Measurements from ENCODE around the gene RARRES2. TPM values are rescaled to one million over a fixed set of nuclear protein-coding genes. Genes with fewer than 3 reads are reported as not detected.

The RARRES2 gene
- total RNA-seq, 2 donors from 2014 or later, result 86.4 to 178 TPM

DNA sequence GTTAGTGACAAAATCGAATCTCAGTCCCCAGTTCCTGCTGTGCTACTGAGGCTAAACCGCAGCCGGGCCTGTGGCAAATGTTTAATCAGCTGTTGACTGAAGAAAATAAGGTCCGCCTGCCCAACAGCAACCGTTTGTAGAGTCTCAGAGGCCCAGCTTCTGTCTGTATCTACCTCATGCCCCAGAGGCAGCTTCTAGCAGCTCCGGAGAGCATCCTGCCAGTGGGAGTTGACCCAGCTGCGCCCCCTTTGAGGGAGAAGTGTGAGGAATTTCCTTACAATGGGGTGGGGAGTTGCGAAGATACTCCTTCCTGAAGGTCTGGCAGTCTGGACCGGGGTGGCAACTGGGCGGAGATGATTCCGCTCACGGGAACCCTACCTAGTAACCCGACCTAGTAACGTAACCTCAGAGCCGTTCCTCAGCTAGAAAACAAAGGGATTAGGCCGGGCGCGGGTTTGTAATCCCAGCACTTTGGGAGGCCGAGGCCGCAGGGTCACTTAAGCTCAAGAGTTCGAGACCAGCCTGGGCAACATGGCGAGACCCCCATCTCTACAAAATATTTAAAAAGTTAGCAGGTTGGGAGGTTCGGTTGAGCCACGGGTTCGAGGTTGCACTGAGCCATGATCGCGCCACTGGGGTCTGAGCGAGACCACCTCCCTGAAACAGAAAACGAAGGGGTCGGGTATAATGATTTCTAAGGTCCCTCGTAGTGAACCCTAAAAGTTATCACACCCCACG, 36.9 kb upstream of the RARRES2 start:
- intact Hi-C loops (cut with DNase I), result no loop called here
- DNase-seq (peak; percentile 67), ATAC-seq (peak; percentile 21 to 32)

DNA sequence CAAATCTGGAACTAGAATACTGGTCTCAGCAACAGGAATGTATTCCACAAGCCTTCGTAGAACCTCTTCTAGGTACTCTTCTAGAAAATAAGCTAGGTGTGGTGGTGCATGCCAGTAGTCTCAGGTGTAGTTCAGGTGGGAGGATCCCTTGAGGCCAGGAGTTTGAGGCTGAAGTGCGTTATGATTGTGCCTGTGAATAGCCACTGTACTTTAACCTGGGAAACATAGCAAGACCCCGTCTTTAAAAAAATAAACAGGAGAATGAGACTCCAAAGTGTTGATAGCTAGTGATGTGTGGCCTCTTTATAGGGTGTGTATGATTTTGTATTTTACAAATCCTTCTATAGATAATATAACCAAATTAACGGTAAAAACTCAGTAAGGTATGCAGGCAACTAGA, 36.2 kb upstream of the RARRES2 start:
- intact Hi-C loops (cut with DNase I), result no loop called here
- ATAC-seq, result no peak
- DNase-seq, result no peak

DNA sequence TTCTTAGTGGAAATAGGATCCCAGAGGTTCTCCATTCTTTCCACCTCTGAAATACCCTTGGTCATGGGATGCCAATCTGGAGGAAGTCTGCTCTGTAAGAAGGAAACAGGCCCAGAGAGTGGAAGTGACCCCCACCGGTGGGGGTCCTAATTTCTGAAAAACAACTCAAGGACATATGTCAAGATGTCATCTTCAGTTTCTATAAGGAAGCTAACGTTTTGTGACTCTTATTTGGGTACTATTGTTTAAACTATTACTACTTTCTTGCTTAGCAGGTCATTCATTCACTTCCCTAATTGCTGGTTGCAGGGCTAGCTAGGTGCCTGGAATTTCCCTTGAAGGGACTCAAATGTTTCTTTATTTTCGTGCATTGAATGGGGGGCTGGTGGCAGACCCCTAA, 35.8 kb upstream of the RARRES2 start:
- intact Hi-C loops (cut with DNase I), result no loop called here
- DNase-seq (no peak), ATAC-seq (no peak)

DNA sequence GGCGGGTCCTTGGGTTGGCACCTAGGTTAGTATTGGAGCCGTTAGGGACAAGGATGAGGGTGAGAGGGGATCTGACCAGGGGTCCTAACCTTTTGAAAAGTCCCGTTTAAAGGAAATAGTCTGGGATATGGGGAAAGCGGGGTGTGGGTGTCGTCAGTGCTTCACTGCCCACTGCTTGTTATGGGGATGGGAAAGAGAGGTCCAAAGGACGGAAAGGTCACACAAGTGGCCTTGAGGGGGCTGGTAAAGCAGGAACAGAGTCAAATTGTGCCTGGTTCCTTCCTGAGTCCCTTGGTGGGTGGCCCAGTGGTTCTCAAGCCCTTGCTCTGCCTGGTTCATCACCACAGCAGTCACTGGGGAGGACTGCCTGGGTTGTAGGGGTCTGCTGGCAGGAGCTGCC, 35.1 kb upstream of the RARRES2 start:
- DNase-seq, result no peak
- no peak for ATAC-seq
- intact Hi-C loops (cut with DNase I), result no loop called here

DNA sequence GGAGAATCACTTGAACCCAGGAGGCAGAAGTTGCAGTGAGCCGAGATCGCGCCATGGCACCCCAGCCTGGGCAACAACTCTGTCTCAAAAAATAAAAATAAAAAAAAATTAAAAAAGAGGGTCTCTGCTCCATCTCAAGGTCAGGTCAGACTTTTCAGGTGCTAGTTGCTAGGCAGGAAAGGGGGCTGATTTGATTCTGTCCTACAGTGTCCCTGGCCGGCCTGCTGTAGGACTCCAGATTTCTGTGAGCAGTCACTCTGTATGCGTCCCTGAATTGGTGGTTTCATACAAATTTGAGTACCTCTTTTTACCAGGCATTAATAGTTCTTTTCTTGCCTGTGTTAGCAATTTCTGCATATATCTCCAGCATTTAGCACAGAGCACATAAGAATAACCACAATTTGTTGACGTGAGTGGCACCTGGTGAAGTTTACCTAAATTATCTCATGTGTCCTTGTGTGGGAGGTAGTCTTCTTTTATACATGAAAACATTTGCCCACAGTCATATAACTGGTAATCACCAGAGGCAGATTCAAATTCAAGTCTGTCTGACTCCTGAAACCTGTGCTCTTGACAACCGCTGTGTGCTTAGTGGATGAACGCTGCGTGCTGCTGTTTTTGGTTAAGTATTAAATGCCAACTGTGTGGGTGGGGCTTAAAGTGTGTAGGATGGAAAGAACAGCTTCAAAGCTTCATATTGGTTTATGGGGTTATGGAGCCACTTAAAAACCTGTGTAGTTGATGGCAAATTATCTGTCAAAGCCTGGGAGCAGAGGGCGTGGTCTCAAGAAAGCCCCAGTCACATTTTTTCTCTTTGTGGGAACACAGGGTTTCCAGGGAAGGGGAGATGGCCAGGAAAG, 34.5 kb upstream of the RARRES2 start:
- ATAC-seq (no peak), DNase-seq (no peak)
- intact Hi-C loops (cut with DNase I), result no loop called here

DNA sequence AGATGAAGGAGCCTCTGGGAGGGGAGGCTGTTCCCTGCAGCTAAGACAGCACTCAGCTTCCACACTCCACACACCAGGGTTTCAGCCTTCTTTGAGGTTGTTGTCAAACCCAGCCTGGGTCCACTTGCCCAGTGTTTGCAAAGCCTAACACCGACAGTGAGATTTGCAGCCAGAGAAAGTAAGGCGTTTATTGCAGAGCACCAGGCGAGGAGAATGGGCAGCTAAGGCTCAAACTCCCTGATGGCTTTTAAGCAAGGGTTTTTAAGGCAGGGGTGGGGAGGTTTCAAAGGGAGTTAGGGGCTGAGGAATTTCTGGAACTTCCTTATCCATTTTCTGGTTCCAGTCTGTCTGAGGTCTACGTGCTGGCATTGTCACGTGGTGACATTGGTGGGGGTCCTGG, 33.0 kb upstream of the RARRES2 start:
- DNase-seq (no peak), ATAC-seq (no peak)
- intact Hi-C loops (cut with DNase I), result no loop called here

DNA sequence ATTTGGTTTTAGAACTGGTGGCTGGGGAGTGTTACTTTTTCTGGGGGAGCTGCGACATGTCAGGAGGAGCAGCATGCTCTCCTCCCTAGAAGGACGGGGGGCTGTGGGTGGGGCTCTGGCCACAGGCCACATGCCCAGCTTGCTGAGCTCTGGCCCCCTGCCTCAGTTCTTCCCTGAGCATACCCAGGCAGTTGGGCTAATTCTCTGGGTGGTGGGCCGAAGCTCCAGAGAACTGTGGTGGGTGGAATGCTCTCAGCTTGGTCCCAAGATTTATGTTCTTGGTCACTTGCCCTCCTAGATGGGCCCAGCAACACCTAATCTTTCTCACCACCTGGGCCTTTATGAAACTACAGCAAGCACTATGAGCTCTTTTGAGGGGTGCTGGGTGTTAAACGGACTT, 32.6 kb upstream of the RARRES2 start:
- no peak for DNase-seq
- ATAC-seq, result no peak
- intact Hi-C loops (cut with DNase I), result no loop called here

DNA sequence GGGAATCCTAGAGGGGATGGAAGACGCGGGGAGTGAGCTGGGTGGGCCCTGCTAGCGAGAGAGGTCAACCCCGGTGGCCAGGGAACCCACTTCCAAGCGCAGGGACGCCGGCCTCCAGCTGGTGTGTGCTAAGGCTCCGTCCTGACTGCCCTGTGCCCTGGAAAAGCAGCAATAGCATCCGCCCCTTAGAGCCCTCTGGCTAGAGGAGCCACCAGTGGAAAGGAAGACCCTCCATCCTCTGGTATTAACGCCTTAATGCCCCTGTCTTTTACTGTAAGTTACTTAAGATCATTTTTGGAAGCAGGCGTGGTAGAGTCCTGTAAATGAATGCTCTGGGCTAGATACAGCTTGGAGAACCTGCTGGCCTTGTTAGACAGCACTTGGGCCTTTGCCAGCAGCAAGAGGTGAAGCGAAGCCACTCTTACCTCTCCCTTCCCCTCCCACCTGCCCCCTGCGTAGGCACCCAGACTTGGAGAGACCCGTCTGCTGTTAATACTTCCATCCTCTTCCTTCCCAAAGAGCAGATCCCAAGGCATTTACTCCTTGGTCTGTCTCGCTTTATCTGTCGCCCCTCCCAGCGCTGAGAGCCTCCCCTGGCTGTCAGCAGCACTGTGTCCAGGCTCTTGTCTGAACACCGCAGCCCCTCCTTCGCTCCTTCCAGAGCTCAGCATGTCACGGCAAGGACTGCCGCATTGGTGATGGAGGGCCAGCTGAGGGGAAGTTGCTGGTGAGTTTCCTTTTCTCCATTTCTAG, 31.8 kb upstream of the RARRES2 start:
- no peak for ATAC-seq

DNA sequence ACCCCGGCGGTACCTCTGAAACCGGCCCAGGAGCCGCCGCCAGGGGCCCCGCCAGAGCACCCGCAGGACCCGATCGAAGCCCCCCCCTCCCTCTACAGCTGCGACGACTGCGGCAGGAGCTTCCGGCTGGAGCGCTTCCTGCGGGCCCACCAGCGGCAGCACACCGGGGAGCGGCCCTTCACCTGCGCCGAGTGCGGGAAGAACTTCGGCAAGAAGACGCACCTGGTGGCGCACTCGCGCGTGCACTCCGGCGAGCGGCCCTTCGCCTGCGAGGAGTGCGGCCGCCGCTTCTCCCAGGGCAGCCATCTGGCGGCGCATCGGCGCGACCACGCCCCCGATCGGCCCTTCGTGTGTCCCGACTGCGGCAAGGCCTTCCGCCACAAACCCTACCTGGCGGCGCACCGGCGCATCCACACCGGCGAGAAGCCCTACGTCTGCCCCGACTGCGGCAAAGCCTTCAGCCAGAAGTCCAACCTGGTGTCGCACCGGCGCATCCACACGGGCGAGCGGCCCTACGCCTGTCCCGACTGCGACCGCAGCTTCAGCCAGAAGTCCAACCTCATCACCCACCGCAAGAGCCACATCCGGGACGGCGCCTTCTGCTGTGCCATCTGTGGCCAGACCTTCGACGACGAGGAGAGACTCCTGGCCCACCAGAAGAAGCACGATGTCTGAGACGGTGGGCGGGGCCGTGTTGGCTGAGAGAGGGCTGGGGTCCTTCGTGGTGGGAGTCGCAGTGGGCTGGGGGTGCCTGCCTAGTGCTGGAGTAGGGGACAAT, 31.0 kb upstream of the RARRES2 start:
- no peak for DNase-seq
- no peak for ATAC-seq
- intact Hi-C loops (cut with DNase I), result no loop called here

More for the DNA sequence above, 31.8 kb upstream of the RARRES2 start:
- intact Hi-C loops (cut with DNase I), result no loop called here
- DNase-seq, result no peak

DNA sequence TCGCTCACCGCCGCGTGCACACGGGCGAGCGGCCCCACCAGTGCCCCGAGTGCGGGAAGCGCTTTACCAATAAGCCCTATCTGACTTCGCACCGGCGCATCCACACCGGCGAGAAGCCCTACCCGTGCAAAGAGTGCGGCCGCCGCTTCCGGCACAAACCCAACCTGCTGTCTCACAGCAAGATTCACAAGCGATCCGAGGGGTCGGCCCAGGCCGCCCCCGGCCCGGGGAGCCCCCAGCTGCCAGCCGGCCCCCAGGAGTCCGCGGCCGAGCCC, 30.5 kb upstream of the RARRES2 start:
- ATAC-seq, result no peak
- no peak for DNase-seq
- intact Hi-C loops (cut with DNase I), result no loop called here

DNA sequence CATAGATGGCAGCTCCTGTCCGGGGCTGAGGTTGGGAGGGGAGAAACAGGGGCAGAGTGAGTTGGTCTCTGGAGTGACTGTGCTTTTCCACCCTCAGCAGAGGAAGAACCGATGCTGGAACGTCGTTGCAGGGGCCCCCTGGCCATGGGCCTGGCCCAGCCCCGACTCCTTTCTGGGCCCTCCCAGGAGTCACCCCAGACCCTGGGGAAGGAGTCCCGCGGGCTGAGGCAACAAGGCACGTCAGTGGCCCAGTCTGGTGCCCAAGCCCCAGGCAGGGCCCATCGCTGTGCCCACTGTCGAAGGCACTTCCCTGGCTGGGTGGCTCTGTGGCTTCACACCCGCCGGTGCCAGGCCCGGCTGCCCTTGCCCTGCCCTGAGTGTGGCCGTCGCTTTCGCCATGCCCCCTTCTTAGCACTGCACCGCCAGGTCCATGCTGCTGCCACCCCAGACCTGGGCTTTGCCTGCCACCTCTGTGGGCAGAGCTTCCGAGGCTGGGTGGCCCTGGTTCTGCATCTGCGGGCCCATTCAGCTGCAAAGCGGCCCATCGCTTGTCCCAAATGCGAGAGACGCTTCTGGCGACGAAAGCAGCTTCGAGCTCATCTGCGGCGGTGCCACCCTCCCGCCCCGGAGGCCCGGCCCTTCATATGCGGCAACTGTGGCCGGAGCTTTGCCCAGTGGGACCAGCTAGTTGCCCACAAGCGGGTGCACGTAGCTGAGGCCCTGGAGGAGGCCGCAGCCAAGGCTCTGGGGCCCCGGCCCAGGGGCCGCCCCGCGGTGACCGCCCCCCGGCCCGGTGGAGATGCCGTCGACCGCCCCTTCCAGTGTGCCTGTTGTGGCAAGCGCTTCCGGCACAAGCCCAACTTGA, 29.9 kb upstream of the RARRES2 start:
- ATAC-seq (no peak), DNase-seq (no peak)
- intact Hi-C loops (cut with DNase I), result no loop called here

DNA sequence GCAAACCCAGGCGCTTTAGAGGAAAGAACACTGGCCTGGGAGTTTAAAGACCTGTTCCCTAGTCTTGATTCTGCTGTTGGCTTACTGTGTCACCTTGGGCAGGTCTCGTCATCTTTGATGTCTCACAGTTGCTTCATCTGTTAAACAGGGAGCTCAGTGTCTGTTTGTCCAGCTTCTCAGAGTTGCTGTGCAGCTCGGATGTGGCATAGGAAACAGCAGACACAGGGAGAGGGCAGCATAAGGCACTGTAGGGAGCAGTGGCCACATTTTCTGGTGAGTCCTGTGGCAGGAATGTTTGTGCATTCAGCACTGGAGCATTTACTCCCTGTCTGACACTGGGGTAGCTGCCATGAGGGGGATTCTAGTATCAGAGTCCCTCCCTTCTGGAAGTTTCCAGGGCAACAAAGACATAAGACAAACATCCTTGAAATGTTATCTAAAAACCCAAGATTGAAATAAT, 29.2 kb upstream of the RARRES2 start:
- ATAC-seq (no peak), DNase-seq (no peak)
- intact Hi-C loops (cut with DNase I), result no loop called here

DNA sequence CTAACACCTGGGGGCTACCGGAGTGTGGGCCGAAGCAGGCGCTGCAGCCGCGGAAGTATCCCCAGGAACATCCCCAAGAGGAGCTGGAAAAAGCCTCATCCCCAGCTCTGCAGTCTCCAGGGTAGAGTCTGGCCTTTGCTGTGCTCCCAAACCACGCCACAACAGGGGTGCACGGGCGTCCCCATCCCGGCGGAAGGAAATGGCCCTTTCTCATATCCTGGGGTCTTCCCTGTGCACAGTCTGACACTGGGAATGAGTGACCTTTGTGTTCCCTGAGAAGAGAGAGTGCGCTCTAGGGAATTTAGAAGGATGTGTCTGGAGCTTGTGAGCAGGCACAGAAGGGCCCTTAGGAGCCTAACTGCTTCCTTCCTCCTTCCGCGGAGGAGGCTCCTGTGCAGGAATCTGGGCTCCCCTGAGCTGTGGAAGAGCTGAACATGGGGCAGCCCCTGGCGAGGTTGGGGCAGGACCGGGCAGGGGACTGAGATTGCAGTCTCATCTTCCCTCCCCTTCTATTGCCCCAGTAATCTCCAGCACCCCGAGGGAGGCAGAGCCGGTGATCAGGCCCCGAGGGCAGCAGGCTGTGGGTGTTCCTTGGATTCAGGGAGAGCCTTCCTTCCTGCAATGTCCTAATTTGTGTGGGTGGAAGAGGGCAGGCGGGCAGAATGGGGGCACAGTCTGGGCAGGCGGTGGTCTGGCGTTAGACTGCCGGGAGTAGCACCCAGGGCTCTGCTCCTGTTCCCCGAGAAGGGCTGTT, 28.5 kb upstream of the RARRES2 start:
- no peak for ATAC-seq
- intact Hi-C loops (cut with DNase I), result loop anchor here in 1 of 2 donors (5.0 kb wide), 1 partner anchor 37 kb away; a partner anchor contains a TSS
- no peak for DNase-seq

DNA sequence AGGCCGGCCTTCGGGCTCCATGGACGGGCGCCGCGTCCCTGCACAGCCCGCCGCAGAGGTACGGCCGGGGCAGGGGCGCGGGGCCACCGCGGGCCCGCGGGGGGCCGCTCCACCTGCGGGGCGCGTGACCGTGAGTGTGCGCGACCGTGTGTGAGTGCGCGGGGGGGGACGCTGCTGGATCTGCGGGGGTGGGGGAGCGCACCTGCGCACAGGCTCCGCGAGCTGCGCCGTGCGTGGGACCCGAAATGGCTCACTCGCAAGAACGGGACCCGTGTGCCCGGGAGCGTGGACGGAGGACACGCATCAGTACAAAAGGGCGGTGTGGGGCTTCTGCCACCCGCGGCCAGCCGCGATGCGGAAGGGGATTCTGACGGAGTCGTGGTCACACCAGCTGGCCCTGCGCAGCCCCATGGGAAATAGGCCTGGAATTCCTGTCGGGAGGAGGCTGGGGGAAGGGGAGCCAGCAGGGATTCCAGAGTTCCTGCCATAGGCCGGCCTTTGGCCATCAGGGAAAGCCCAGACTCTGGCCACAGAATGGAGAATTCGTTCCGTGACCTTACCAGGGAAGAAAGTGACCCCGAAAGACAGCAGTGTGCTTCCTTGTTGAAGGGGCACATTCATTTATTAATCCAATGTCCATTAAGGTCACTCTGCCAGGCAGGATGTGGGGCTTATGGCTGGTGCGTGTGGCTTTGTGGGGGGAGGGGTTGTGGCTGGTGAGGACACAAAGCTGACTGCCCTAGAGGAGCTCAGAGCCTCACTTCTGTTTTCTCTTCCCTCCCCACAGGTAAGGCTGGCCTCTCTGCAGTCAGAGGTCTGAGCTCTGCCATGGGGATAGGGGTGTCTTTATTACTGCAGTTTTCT, 27.7 kb upstream of the RARRES2 start:
- intact Hi-C loops (cut with DNase I), result loop anchor here in 1 of 2 donors (5.0 kb wide), 1 partner anchor 38 kb away; a partner anchor contains a TSS
- DNase-seq, result peak; percentile 80
- peak; percentile 63 to 81 for ATAC-seq

DNA sequence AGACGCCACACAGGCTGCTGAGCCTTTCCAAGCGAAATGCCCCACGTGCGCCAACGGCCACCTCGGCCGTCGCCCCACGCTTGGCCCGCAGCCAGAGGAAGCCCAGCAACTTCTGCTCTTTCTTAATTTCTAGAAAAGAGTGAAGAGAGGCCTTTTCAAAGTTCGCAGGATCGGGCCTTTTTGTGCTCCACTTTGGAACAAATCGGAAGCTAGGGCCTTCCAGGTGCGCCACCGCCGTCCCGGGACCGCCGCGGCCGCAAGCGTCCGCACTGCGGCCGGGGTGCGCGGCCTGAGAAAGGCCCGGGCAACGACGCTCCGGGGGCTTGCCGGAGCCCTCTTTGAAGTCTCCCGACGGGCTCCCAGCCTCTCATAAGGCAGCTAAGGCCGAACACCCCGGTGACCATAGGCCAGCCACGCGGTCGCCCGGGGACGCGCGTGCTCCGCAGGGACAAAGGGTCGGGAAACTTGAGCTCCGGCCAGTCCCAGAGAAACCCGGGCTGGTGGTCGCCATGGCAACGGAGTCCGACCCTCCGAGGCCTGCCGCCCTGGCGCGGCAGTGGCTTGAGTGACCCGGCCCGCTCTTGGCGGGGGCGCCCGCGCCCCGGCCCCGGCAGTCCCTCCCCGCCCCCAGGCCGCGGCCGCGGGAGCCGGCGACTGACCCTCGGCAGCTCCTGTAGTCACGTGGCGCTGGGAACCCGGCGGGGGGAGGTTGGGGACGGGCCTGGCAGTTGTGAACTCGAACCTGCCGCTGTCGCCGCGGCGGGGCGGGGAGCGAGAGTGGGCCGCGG, 26.9 kb upstream of the RARRES2 start, which contains the start of gene REPIN1:
REPIN1 (plus strand) TSS at position 727 of the 788 bp plus-strand sequence. CDS start 890 bp downstream, outside the sequence.
- DNase-seq, result peak; percentile 94
- intact Hi-C loops (cut with DNase I), result loop anchor here in 1 of 2 donors (5.0 kb wide), 1 partner anchor 39 kb away; a partner anchor contains a TSS
- ATAC-seq, result peak; percentile 90
